ENCODE data around the gene LPP. TPM values are rescaled to one million over a fixed set of nuclear protein-coding genes. Genes with fewer than 3 reads are reported as not detected.

The LPP gene
- total RNA-seq, 1 experiment from 2014 or later, result 20.4 TPM

DNA sequence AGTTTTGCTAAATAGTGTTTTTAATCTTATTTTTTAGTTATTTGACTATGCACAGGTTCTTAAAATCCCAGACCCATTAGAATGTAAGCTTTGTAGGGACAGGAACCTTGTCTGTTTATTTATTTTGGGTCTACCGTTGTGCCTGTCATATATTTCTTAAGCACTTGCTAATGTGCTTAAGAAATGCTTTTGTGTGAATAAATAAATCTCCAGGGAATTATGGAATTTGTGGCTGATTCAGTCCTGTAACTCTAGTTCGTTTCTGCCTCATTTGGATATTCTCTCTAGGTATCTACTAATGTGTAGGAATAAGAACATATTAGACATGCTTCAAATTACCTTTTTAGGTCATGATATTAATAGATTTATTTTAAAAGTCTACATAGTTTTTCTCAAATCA is 161.6 kb downstream of the LPP start:
- H3K9me2 ChIP-seq (replicated peaks; ENCODE audit: low read length), result no peaks in the 10 kb centered on the region
- BruUV-seq (replicated peaks), result no TSS peak

GRCh38 chr3:188316021-188316722 is 162.2 kb downstream of the LPP start:
- no TSS peak for BruUV-seq (replicated peaks)
- no peak for ATAC-seq
- ChIA-PET CTCF (no interaction called here), POLR2A (ENCODE audit: unreplicated experiment) (no interaction called here)
- Histone ChIP-seq H2AFZ (ENCODE audit: low read length) (no peak overlapping the region), H4K20me1 (ENCODE audit: low read length) (no peaks in the 10 kb centered on the region), H3K4me1 (ENCODE audit: insufficient read depth, low read length) (peaks cover 16% of the 10 kb centered on the region), H3K36me3 (ENCODE audit: low read depth, low read length) (no peaks in the 10 kb centered on the region), H3K9me3 (ENCODE audit: low read length) (no peaks in the 10 kb centered on the region), H3K27ac (ENCODE audit: low read length) (no peak overlapping the region), H3K4me3 (ENCODE audit: low read length) (no peak overlapping the region), H3K4me2 (ENCODE audit: low read length) (no peak overlapping the region), H3K27me3 (ENCODE audit: low read length) (no peaks in the 10 kb centered on the region), H3F3A (ENCODE audit: low read length, unreplicated experiment) (no peaks in the 10 kb centered on the region), H3K79me2 (ENCODE audit: low read length) (no peaks in the 10 kb centered on the region), H3K9me2 (replicated peaks; ENCODE audit: low read length) (no peaks in the 10 kb centered on the region), H3K9ac (ENCODE audit: low read length) (no peak overlapping the region)
- no peak for DNase-seq
- no peak for TF ChIP-seq CTCF (conservative IDR thresholded peaks at IDR 0.05; ENCODE audit: low read depth, low read length)
- no peak for TF ChIP-seq EZH2phosphoT487 (IDR thresholded peaks at IDR 0.05; ENCODE audit: borderline replicate concordance, low read length)
- no peak for TF ChIP-seq EZH2 (IDR thresholded peaks at IDR 0.05; ENCODE audit: low read length, unreplicated experiment)
- intact Hi-C loops (cut with micrococcal nuclease), result no loop called here

More for the DNA sequence above, 161.6 kb downstream of the LPP start:
- POLR2A ChIA-PET (ENCODE audit: unreplicated experiment), result no interaction called here
- no peak for DNase-seq
- H3K4me1 ChIP-seq (ENCODE audit: insufficient read depth, low read length), result peaks cover 13% of the 10 kb centered on the region
- no peak overlapping the region for H3K27ac ChIP-seq (ENCODE audit: low read length)
- no peak overlapping the region for H3K4me3 ChIP-seq (ENCODE audit: low read length)
- no peak overlapping the region for H3K4me2 ChIP-seq (ENCODE audit: low read length)
- no peaks in the 10 kb centered on the region for H4K20me1 ChIP-seq (ENCODE audit: low read length)
- no peak for ATAC-seq
- no peaks in the 10 kb centered on the region for H3F3A ChIP-seq (ENCODE audit: low read length, unreplicated experiment)
- CTCF ChIA-PET, result no interaction called here
- H3K9ac ChIP-seq (ENCODE audit: low read length), result no peak overlapping the region
- H3K9me3 ChIP-seq (ENCODE audit: low read length), result no peaks in the 10 kb centered on the region
- no peaks in the 10 kb centered on the region for H3K27me3 ChIP-seq (ENCODE audit: low read length)
- no peak overlapping the region for H2AFZ ChIP-seq (ENCODE audit: low read length)
- no peaks in the 10 kb centered on the region for H3K36me3 ChIP-seq (ENCODE audit: low read depth, low read length)
- no peaks in the 10 kb centered on the region for H3K79me2 ChIP-seq (ENCODE audit: low read length)
- TF ChIP-seq EZH2phosphoT487 (IDR thresholded peaks at IDR 0.05; ENCODE audit: borderline replicate concordance, low read length) (no peak), CTCF (conservative IDR thresholded peaks at IDR 0.05; ENCODE audit: low read depth, low read length) (no peak), EZH2 (IDR thresholded peaks at IDR 0.05; ENCODE audit: low read length, unreplicated experiment) (no peak)
- intact Hi-C loops (cut with micrococcal nuclease), result no loop called here

- H3F3A ChIP-seq (ENCODE audit: low read length, unreplicated experiment), result no peaks in the 10 kb centered on the region
- H2AFZ ChIP-seq (ENCODE audit: low read length), result no peak overlapping the region
- H3K9ac ChIP-seq (ENCODE audit: low read length), result no peak overlapping the region
- no peaks in the 10 kb centered on the region for H3K27me3 ChIP-seq (ENCODE audit: low read length)
- CTCF ChIA-PET, result no interaction called here
- H3K79me2 ChIP-seq (ENCODE audit: low read length), result no peaks in the 10 kb centered on the region
- H3K9me2 ChIP-seq (replicated peaks; ENCODE audit: low read length), result no peaks in the 10 kb centered on the region
- H3K36me3 ChIP-seq (ENCODE audit: low read depth, low read length), result no peaks in the 10 kb centered on the region
- no peak for ATAC-seq
- no peak for DNase-seq
- no peak overlapping the region for H3K27ac ChIP-seq (ENCODE audit: low read length)
- intact Hi-C loops (cut with micrococcal nuclease), result no loop called here
- BruUV-seq (replicated peaks), result no TSS peak
- no peak overlapping the region for H3K4me2 ChIP-seq (ENCODE audit: low read length)
- no peaks in the 10 kb centered on the region for H3K9me3 ChIP-seq (ENCODE audit: low read length)
- H4K20me1 ChIP-seq (ENCODE audit: low read length), result no peaks in the 10 kb centered on the region
- POLR2A ChIA-PET (ENCODE audit: unreplicated experiment), result no interaction called here
- peaks cover 16% of the 10 kb centered on the region for H3K4me1 ChIP-seq (ENCODE audit: insufficient read depth, low read length)
- H3K4me3 ChIP-seq (ENCODE audit: low read length), result no peak overlapping the region
- TF ChIP-seq EZH2phosphoT487 (IDR thresholded peaks at IDR 0.05; ENCODE audit: borderline replicate concordance, low read length), result no peak
- no peak for TF ChIP-seq EZH2 (IDR thresholded peaks at IDR 0.05; ENCODE audit: low read length, unreplicated experiment)
- TF ChIP-seq CTCF (conservative IDR thresholded peaks at IDR 0.05; ENCODE audit: low read depth, low read length), result no peak
Observed at GRCh38 chr3:188316723-188317070, 162.7 kb downstream of the LPP start.

All from PC-3 (cell line).